H4 (cell line): ENCODE data around the gene TNFRSF12A. TPM values are rescaled to one million over a fixed set of nuclear protein-coding genes. Genes with fewer than 3 reads are reported as not detected.

Experiments used
- DNase-seq: peaks from one replicate; pipeline ENCODE4 v3.0.0-alpha.2; 2015; ENCODE audit warnings: low spot score
- total RNA-seq: library from RNA; depleted of rRNA; stranded (reverse); fragments of >200 nt; shearing (Covaris generic); gene quantifications from 2 replicates; pipeline ENCODE4 v1.2.3, GENCODE V29; 2014

The TNFRSF12A gene
- total RNA-seq, 1 experiment from 2014 or later, result 312 TPM

DNA sequence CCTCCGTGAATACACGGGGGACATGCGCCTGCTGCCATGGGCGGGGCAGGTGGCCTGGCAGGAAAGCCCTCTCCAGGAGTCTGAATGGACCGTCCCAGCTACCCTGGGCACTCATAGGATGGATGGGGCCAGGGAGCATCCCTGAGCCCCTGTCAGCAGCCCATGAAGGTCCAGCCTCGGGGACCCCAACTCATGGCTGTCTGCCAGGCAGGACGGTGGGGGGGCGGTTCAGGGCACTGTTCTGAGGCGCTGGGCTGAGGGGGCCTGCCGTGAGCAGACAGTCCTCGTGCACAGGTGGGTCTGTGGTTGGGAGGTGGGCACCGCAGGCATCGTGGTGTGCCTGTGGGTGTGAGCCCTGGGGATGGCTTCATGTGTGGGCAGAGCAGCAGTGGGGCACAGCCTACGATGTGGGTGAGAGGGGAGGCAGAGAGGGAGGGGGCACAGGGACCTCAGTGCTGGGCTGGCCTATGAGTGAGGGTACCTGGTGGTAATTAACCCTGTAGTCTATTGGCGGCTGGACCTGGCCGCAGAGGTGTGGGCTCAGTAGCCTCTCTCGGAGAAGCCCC is 33.5 kb upstream of the TNFRSF12A start:
- DNase-seq, result no peak

DNA sequence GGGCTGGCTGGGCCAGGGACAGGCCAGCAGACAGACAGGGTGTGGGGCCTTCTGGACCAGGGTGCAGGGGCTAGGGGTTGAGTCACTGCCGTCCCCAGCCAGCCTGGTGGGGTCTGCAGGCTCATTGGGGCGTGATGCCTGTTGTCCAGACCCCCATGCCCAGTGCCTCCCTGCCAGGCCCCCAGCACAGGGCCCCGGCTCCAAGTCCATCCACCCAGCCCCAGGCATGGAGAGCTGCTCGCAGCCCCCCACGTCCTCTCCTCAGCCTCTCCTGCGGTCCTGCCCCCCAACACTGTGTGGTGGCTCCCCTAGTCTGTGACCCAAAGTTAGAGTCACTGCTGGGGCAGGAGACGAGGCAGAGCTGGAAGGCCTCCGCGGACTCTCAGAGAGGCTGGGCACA is 32.9 kb upstream of the TNFRSF12A start:
- no peak for DNase-seq

DNA sequence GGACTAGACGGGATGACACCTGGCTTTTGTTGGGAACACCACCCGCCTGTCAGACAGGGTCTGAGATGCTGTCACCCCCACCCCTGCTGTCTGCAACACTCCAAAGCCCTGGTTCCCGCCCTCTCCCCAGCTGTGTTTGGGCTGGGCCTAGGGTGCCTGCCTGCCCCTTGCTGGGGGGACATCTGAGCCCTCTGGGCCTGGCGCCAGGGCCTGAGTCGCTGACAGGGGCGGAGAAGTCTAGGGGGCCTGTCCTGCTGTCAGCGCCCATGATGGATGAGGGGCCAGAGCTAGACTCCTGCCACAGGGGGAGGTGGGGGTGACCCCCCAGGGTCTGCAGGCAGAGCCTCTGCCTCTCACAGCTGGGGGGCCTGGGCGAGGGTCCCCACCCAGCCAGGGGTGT is 32.3 kb upstream of the TNFRSF12A start:
- DNase-seq, result no peak

DNA sequence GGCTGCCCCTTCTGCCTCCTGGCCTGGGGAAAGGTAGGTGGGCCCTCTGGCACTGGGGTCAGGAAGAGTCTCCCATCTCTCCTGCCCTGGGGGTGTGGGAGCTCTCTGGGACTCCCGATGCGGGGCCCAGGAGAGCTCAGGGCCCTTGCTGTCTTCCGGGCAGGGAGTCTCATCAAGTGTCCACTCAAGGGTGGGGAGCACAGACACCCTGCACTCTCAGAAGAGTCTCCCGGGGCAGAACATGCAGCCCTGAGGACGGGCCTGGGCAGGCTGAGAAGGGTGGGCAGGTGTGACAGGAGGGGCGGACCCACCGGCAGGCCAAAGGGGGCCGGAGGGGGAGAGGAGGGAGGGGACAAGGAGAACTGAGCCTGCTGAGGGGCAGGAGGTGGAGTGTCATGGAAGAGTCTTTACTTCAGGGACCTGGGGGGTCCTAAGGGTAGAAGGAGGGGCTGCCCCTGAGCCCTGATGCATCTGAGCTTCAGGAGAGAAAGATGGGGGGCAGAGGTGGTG is 31.5 kb upstream of the TNFRSF12A start:
- DNase-seq, result no peak

DNA sequence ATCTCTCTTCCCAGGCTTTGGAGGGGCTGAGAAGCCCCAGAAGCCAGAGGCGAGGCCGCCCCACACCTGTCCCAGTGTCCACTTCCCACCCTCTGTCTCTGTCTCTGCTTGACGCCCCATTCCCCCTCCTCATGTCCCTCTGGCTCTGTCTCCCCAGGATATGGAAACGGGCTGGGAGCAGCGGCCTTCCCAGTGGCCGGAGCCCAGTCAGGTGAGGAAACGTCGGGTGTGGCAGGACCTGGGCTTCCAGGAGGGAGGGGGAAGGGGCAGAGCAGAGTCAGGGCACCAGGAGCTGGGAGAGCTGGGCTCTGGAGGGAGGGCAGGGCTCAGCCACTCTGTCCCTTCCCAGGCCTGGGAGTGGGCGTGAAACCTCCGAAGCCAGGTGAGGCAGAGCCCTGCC is 29.3 kb upstream of the TNFRSF12A start:
- DNase-seq, result no peak

DNA sequence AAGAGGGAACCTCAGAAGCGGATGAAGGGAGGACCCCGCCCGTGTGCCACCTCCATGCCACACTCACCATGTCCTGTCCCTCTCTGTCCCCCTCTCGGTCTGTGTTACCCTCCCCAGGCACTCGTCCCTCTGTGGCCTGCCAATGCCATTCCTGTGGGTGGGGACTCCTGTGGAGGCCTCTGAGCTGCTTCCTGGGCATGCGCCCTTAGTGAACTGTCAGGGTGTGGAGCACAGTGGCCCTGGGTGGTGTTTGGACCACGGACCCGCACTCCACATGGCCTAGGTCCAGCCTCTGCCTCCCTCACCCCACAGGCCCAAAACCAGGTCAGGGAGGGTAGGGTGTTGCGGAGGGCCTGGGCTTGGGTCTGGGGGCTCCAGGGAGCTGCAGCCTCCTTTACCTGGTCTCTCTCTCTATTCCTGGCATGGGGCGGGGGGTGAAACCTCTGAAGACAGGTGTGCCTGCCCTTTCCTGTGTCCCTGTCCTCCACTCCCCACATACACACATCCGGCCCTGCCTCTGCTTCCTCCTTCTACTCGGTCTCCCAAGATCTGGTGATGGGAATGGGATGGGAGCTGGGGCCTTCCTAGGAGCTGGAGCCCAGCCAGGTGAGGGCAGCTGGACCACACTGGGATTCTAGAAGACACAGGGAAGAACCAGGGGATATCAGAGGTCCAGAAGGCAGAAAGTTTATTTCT is 28.5 kb upstream of the TNFRSF12A start:
- DNase-seq, result no peak

DNA sequence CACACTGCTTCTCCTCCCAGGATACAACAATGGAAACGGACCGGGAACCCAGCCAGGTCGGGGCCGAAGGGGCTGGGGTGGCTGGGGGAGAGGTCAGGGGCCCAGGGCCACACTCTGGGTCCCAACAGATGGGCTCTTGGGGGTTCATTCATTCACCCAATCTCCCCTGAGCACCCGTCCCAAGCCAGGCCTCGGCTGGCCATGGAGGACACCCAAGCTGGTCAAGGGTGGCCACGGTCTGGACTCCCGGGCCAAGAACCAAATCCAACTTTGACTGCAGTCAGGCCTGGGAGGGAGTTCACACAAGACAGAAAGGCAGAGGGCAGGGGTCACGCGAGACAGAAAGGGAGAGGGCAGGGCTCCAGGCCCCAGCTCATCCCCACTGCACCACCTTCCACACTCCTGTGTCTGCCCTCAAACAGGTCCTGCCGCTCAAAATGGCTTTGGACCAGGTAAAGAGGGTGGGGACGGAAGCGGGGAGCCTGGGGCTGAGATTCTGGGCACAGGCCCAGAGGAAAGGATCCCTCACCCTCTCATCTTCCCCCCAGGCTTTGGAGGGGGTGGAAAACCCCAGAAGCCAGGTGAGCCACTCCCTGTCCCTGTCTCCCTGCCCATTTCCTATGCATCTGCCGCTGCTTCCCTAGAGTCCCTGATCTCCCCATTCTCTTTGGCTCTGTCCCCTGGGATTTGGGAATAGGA is 27.6 kb upstream of the TNFRSF12A start:
- DNase-seq, result no peak

DNA sequence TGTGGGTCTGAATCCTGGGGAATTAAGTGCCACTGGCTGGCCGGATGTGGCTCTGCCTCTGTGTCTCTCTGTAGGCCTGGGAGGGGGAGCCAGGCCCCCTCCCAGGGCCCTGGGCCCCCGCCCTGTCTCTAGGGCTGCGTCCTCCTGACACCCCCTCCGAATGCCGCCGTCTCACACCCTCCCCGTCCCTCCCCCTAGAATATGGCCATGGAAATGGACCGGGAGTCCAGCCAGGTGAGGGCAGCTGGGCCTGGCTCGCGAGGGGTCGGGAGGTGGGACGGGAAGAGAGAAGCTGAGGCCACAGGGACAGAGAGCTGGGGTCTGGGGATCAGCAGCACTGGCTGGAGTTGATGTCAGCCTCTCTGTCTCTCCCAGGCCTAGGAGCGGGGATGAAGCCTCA is 23.9 kb upstream of the TNFRSF12A start:
- no peak for DNase-seq

DNA sequence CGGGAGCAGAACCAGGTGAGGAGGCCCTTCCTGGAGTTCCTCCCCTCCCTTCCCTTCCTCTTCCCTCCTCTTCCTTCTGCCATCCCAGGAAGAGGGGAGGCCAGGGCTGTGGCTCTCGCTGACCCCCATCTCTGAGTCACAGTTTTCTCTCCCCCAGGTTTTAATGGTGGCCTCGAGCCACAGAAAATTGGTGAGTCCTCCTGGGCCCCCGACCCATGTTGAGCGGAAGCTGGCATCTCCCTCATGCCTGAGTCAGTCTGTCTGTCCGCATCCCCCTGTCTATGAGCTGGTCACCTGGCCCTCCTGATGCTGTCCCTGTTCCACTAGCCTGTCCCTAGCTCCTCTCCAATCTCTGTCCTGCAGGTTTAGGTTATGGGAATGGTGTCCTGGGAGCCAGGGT is 20.2 kb upstream of the TNFRSF12A start:
- DNase-seq, result no peak

DNA sequence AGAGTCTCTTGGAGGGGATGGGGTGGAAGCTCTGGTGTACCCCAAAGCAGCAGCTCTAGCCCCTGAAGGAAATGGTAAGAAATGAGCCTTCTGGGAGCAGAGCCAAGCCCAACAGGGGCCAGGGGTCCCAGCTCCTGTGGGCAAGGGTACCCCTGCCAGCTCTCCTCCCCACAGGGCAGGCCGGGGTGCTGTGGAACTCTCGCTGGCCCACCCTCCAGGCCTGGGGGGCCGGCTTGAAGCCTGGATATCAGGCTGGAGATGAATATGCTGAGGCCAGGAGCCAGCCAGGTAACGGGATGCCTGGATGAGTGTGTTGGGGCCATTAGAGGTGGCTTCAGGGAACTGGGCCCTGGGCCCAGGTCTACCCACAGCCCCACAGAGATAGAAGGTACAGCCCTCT is 19.6 kb upstream of the TNFRSF12A start:
- no peak for DNase-seq

DNA sequence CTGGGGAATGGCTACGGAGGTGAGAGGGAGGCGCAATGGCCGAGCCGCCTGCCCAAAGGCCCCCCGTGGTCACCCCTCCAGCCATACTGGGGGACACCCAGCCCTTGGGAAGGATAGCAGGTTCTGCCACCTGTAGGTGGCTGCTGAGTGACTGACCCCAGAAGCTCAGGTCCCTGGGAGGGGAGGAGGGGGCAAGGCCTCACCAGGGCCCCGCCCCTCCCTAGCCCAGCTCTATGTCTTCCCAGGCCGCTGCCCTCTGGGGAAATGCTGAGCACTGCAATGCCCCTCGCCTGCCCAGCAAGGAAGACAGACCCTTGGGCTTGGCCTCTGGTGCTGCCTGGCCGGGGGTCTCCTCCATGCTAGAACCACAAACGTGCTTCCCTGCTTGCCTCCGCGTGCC is 18.9 kb upstream of the TNFRSF12A start:
- no peak for DNase-seq

DNA sequence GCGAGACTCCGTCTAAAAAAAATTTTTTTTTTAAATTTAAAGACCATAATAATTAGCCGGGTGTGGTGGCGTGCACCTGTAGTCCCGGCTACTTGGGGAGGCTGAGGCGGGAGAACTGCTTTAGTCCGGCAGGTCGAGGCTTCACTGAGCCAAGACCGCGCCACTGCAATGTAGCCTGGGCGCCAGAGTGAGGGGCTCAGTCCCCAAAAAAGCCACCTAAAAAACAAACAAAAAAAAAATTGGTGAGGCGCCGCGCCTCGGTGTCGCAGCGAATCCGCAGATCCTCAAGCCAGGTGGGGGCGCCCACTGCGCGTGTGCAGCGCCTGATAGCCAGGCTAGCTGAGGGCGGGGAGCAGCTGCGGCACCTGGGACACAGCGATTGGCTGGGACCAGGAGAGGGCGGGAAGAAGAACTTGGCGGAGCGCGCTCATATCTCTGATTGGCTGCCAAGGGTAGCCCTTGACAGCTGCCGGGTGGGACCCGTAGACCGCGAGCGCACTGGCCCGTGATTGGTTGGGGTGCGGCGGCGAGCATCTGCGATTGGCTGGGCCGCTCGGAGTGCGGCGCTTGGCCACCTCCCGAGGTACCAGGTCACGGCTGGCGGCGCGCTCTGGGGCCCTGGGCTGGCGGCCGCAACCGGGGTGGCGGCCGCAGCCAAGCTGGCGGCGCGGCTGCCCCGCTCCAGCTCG is 16.4 kb upstream of the TNFRSF12A start:
- peak; percentile 98 for DNase-seq

DNA sequence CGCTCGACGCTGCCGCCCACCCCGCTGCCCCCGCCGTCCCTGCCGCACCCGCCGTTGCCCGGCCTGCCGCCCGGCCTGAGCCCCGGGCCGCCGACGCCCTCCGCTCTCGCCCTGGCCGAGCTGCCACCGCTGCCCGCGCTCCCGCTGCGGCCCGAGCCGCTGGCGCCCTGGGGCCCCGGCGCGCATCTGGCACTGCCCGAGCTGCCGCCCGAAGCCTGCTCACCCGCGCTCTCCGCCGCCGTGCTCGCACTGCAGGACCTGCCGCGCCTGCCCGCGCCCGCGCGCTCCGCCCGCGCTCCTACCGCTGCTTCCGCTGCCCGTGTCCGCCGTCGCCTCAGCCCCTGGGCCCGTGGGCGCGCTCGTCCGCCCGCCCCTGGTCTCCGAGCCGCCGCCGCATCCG is 15.8 kb upstream of the TNFRSF12A start:
- no peak for DNase-seq

DNA sequence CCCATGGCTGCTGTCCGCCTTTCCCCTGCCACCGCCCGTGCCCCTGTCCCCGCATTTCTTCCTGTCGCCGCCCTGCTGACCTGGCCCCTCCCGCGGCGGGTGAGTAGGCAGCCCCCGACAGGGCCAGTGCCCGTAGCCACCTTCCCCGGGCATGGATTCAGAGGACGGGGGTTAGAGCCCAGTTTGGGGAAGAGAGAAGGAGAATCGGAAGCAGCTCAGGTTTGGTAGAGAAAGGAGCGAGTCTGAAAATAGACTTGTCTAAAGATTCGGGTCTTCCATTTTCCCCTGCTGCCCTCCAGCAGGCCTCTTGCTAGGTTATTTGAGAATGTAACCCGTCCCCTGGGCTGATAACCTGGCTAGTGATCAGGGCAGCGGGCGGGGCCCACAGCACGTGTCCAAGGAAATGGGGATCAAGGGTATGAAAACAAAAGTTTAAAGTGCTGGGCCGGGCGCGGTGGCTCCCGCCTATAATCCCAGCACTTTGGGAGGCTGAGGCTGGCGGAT is 15.3 kb upstream of the TNFRSF12A start:
- DNase-seq, result no peak

DNA sequence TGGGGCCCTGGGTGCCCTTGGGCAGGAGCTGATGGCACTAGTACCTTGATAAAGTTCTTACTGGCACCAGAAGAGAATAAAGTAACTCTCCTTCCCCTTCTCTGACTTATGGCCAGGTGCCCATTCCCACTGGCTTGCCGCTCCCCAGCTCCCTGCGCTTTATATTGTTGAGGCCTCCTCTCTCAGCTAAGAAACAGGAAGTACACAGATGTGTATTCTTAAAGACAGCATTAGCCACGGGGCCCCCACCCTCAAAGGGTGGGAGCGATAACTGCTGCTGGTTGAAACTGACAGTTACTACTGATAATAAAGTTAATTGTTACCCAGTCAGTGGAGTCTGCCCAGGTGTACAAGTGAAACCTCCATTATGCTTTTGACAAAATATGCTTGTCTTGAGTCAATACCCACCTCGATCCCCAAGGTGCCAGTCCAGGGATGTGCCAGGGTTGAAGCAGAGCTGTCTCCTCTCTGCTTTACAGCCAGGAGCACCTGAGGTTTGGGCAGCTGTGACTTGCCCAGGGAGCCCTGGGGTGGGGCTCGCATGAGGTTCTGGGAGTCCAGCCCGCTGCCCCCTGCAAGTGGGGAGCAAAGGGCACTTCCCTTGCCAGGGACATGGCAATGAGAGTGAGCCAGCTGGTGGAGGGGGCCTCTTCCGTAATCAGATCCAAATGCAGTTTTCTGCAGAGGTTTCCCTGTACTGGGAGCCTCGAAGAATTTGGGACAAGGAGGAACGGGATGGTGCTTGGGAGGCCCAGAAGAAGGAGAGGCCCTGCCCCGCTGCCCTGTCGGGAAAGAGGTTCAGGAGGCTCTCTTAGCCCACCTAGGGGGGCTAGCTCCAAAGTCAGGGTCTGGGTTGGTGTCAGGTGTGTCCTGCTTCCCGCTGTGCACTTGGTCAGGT is 12.9 kb upstream of the TNFRSF12A start:
- no peak for DNase-seq

DNA sequence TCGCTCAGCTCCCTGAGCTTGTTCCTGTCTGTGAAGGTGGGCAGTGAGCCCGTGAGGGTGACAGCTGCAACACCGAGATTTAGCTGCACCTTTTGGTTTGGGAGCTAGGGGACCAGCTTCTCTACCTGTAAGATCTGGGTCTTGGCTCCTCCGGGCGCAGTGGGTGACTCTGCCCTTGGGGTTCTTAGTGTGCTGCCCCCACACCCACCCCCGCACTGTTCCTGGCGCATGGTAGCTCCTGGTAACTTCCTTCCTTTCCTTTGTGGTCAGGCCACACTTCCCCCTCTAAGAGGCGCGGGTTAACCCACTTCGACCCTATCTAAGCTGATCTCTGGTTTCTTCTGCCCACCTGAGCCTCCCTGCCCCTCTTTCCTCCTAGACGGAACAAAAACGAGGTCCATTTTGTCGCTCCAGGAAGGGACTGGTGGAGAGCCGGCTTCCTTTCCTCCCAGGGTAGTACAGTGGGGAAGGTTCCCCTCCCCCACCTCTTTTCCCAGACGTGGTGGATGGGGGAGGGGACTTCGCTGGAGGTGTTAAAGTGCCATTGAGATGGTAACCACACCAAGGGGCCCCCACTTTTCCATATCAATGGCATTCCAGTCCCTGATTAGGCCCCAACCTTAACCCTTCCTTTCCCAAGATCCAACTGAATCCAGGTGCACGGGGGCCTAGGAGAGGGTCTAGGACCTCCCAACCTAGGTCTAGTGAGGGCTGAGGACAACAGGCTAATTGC is 12.0 kb upstream of the TNFRSF12A start:
- no peak for DNase-seq

DNA sequence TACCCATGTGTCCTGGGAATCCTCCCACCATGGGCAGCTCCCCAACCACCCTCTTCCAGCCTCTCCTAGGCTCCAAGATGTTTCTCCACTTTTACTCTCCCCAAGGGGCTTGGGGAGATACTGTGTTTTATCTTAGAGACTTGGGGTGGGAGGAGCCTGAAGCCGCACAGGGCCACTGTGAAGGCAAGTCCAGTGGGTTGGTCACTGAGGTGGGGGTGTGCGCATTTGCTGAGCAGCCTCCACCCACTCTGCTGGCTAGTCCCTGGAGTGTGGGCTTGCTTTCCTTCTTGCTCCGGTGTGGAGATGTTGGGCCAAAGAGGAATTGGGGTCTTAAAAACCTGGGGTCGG is 11.5 kb upstream of the TNFRSF12A start:
- no peak for DNase-seq

DNA sequence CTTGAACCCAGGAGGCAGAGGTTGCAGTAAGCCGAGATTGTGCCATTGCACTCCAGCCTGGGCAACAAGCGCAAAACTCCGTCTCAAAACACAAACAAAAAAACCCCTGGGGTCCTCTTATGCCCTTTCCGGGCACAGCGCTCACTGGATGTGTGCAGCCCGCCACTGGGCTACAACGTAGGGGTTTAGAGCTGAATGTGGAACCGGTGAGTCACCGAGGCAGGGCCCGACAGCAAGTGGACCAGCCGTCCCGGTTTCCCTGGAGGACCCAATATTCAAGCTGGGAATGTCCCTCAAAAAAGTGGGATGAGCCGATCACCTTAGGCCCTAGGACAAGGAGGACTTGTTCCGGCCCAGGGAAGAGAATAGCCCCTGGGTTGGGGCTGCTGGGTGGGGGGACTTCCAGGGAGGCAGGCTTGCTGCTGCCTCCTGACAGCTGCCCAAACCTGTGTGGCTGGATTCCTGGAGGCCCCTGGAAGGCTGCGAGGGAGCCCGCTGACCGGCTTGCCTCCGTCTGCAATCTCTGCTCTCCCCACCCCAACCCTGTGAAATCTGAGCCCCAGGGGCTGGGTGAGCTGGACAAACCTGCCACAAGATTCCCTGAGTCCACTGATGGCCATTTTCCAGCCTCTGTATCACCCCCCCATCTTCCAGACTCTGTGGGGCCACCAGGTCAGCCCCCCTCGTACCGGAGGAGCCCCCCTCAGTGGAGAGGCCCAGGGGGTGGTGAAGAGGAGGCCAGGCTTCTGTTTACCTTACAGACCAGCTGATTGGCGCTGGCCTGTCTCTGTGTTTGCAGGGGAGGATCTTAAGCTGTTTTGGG is 10.4 kb upstream of the TNFRSF12A start:
- no peak for DNase-seq

DNA sequence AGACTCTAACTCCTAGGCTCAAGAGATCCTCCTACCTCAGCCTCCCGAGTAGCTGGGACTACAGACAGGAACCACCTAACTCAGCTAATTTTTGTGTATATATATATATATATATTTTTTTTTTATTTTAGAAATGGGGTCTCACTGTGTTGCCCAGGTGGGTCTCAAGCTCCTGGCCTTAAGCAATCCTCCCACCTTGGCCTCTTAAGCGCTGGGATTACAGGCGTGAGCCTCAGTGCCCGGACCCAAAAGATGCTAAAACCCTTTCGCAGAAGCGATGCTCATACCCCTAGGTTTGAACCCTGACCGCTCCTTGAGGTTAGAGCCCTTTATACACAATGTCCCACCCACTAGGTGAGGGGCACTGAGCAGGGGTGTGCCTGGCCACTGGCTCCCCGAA is 9.7 kb upstream of the TNFRSF12A start:
- no peak for DNase-seq

DNA sequence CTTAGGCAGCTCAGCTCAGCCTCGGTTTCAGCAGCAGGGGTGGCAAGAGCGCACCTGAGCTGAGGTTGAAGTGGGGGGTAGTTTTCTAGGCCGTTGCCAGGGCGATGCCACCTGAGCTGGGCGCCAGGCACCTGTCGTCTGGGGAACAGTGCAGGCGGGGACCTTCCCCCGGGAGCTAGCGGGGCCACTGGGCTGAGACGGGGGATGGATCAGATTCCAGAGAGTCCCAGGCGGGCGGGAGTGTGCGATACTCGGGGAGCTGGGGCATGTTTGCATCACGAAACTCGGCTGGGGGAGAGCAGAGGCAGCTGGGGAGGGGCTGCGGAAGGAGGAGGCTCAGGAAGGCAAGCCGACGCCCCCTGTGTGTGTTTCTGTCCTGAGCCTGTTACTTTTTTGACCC is 7.9 kb upstream of the TNFRSF12A start:
- no peak for DNase-seq
